GM23338 (cell line): ENCODE measurements around the gene ZNF142. TPM values are rescaled to one million over a fixed set of nuclear protein-coding genes. Genes with fewer than 3 reads are reported as not detected.
A peak's percentile ranks its signal among the peaks of the same experiment; 100 is the strongest.

Experiments used
- ATAC-seq: fragments of 200-7000 bp; cut with Tn5 transposase; 3 replicates; pipeline ENCODE4 v1.9.1; 2020
- DNase-seq: peaks from one replicate; pipeline ENCODE4 v3.0.0-alpha.2; 2015; ENCODE audit warnings: low spot score
- H2AFZ ChIP-seq: fragments of 200-600 bp; sonication (generic); 2 replicates; pipeline ENCODE4 v1.8.0; 2016; ENCODE audit warnings: antibody characterized with exemption, mild to moderate bottlenecking, moderate library complexity
- H3F3A ChIP-seq: fragments of 200-600 bp; sonication (generic); replicated peaks from 2 replicates; pipeline ENCODE4 v1.8.0; 2017; ENCODE audit warnings: antibody characterized with exemption, mixed run types, low read depth
- H3K27ac ChIP-seq: fragments of 200-600 bp; sonication (generic); 2 replicates; pipeline ENCODE4 v1.6.1; 2016; ENCODE audit warnings: low read depth
- H3K27me3 ChIP-seq: fragments of 200-600 bp; sonication (generic); 2 replicates; pipeline ENCODE4 v1.8.0; 2016; ENCODE audit warnings: mild to moderate bottlenecking, mixed run types, moderate library complexity; ENCODE audit not compliant: insufficient read depth
- H3K36me3 ChIP-seq: fragments of 200-600 bp; sonication (generic); 2 replicates; pipeline ENCODE4 v1.8.0; 2016; ENCODE audit warnings: mild to moderate bottlenecking; ENCODE audit not compliant: insufficient read depth
- H3K4me1 ChIP-seq: fragments of 200-600 bp; sonication (generic); 2 replicates; pipeline ENCODE4 v1.8.0; 2016; ENCODE audit warnings: mild to moderate bottlenecking, moderate library complexity; ENCODE audit not compliant: insufficient read depth
- H3K4me2 ChIP-seq: fragments of 200-600 bp; sonication (generic); 2 replicates; pipeline ENCODE4 v1.7.1; 2017; ENCODE audit warnings: mixed run types
- H3K4me3 ChIP-seq: fragments of 200-600 bp; sonication (generic); 2 replicates; pipeline ENCODE4 v1.6.1; 2016; ENCODE audit warnings: mixed run types
- H3K79me2 ChIP-seq: fragments of 200-600 bp; sonication (generic); replicated peaks from 2 replicates; pipeline ENCODE4 v1.8.0; 2017; ENCODE audit warnings: mild to moderate bottlenecking; ENCODE audit not compliant: insufficient read depth
- H3K9me2 ChIP-seq: fragments of 200-600 bp; sonication (generic); 2 replicates; pipeline ENCODE4 v1.8.0; 2017; ENCODE audit not compliant: insufficient read depth
- H4K20me1 ChIP-seq: fragments of 200-600 bp; sonication (generic); replicated peaks from 2 replicates; pipeline ENCODE4 v1.8.0; 2017; ENCODE audit warnings: mild to moderate bottlenecking; ENCODE audit not compliant: insufficient read depth
- H3K27ac Mint-ChIP-seq: 2 replicates; pipeline ENCODE4 v1.8.0; 2020; ENCODE audit warnings: inconsistent platforms, mild to moderate bottlenecking, moderate library complexity, mixed read lengths
- H3K27me3 Mint-ChIP-seq: 3 replicates; pipeline ENCODE4 v1.8.0; 2022; ENCODE audit warnings: low read depth, mild to moderate bottlenecking, moderate library complexity, mixed read lengths, inconsistent platforms; ENCODE audit not compliant: insufficient read depth, poor library complexity
- H3K36me3 Mint-ChIP-seq: 3 replicates; pipeline ENCODE4 v1.8.0; 2021; ENCODE audit warnings: low read depth, mild to moderate bottlenecking, inconsistent platforms, moderate library complexity, mixed read lengths
- H3K4me1 Mint-ChIP-seq: 3 replicates; pipeline ENCODE4 v1.8.0; 2020; ENCODE audit warnings: mild to moderate bottlenecking, inconsistent platforms, mixed read lengths
- H3K4me3 Mint-ChIP-seq: 3 replicates; pipeline ENCODE4 v1.8.0; 2021; ENCODE audit warnings: moderate library complexity, mild to moderate bottlenecking, inconsistent platforms, mixed read lengths
- H3K9me3 Mint-ChIP-seq: 3 replicates; pipeline ENCODE4 v1.8.0; 2020; ENCODE audit warnings: moderate library complexity, mild to moderate bottlenecking, inconsistent platforms, mixed read lengths
- CREB1 ChIP-seq: fragments of 250-450 bp; sonication (Bioruptor Pico); IDR thresholded peaks from 2 replicates; pipeline ENCODE4 v1.5.0; 2020; ENCODE audit warnings: low read depth, mild to moderate bottlenecking, moderate library complexity
- CTCF ChIP-seq, 2 experiments: fragments of 200-600 bp in 1 of 2; sonication (generic) in 1 of 2; conservative IDR thresholded peaks; 2 replicates each; pipeline versions ENCODE4 v1.5.1 to v1.6.1; 2016 to 2017; ENCODE audit warnings: antibody characterized with exemption in 2 of 2, low read depth in 2 of 2, mild to moderate bottlenecking in 2 of 2, moderate library complexity in 1 of 2
- ETS1 ChIP-seq: IDR thresholded peaks from 2 replicates; pipeline ENCODE4 v1.6.1; 2016; ENCODE audit warnings: antibody characterized with exemption
- EZH2 ChIP-seq: fragments of 200-600 bp; sonication (generic); IDR thresholded peaks from one replicate; pipeline ENCODE4 v1.8.0; 2017; ENCODE audit warnings: antibody characterized with exemption, mild to moderate bottlenecking, low read depth; ENCODE audit not compliant: unreplicated experiment
- EZH2phosphoT487 ChIP-seq: fragments of 200-600 bp; sonication (generic); IDR thresholded peaks from one replicate; pipeline ENCODE4 v1.8.1; 2018; ENCODE audit warnings: antibody characterized with exemption; ENCODE audit not compliant: unreplicated experiment
- JUNB ChIP-seq: IDR thresholded peaks from one replicate; pipeline ENCODE4 v1.6.1; 2016; ENCODE audit warnings: antibody characterized with exemption; ENCODE audit not compliant: unreplicated experiment
- NANOG ChIP-seq: IDR thresholded peaks from 2 replicates; pipeline ENCODE4 v1.6.1; 2016; ENCODE audit warnings: antibody characterized with exemption, borderline replicate concordance
- POLR2AphosphoS5 ChIP-seq: IDR thresholded peaks from 2 replicates; pipeline ENCODE4 v1.6.1; 2016; ENCODE audit warnings: antibody characterized with exemption, low read depth
- REST ChIP-seq: IDR thresholded peaks from one replicate; pipeline ENCODE4 v1.6.1; 2018; ENCODE audit warnings: antibody characterized with exemption; ENCODE audit not compliant: unreplicated experiment
- STAT1 ChIP-seq: IDR thresholded peaks from one replicate; pipeline ENCODE4 v1.6.1; 2016; ENCODE audit warnings: antibody characterized with exemption; ENCODE audit not compliant: unreplicated experiment
- ZNF114 ChIP-seq: fragments of 250-450 bp; sonication (Bioruptor Pico); IDR thresholded peaks from 2 replicates; pipeline ENCODE4 v1.5.0; 2020; ENCODE audit warnings: mild to moderate bottlenecking, moderate library complexity
- ZNF331 ChIP-seq: fragments of 250-450 bp; sonication (Bioruptor Pico); IDR thresholded peaks from 2 replicates; pipeline ENCODE4 v1.5.0; 2020; ENCODE audit warnings: low read depth, mild to moderate bottlenecking, moderate library complexity
- ZNF462 ChIP-seq: fragments of 250-450 bp; sonication (Bioruptor Pico); IDR thresholded peaks from 2 replicates; pipeline ENCODE4 v1.5.0; 2020; ENCODE audit warnings: mild to moderate bottlenecking, moderate library complexity
- polyA plus RNA-seq: library from polyadenylated mRNA; unstranded; fragments of >200 nt; fragmentation: Nextera tagmentation; extraction: Ambion mirVana; gene quantifications from 2 replicates; pipeline ENCODE4 v1.2.1, GENCODE V29; 2016
- total RNA-seq: library from RNA; depleted of rRNA; stranded (reverse); fragments of >200 nt; shearing (Covaris generic); gene quantifications from 2 replicates; pipeline ENCODE4 v1.2.3, GENCODE V29; 2014

ZNF142 gene
- total and polyA plus RNA-seq, 2 experiments from 2014 or later = 14.9 to 32.8 TPM

- ATAC-seq (no peak), DNase-seq (no peak)
- H4K20me1 ChIP-seq = peaks cover 19% of the 10 kb centered on the region
- Mint-ChIP-seq H3K9me3 (no peaks in the 10 kb centered on the region), H3K36me3 (peaks cover 58% of the 10 kb centered on the region), H3K4me1 (peaks cover 8% of the 10 kb centered on the region), H3K27ac (peak overlapping the region; percentile 89; the same call in 1 of the 2 replicates), H3K4me3 (peak overlapping the region; percentile 95), H3K27me3 (no peaks in the 10 kb centered on the region)
- H3F3A ChIP-seq = 0 out of 2 replicates have a peak, but pooled peaks cover 12% of the 10 kb centered on the region
- H3K4me3 ChIP-seq = peak overlapping the region; percentile 97
- peaks cover 16% of the 10 kb centered on the region for H3K79me2 ChIP-seq
- no peak for TF ChIP-seq STAT1
- no peak for TF ChIP-seq ZNF462 (CRISPR knock-in tag)
- TF ChIP-seq ZNF331 (CRISPR knock-in tag) = no peak
- no peak for TF ChIP-seq EZH2phosphoT487
- no peak for TF ChIP-seq ETS1
- TF ChIP-seq JUNB = no peak
- no peak for TF ChIP-seq CREB1
- TF ChIP-seq CTCF (conservative IDR thresholded peaks at IDR 0.05; ENCODE audit: low read depth in 2 of 2) = no peak
- no peak for TF ChIP-seq EZH2
- TF ChIP-seq REST = no peak
- no peak for TF ChIP-seq NANOG
- TF ChIP-seq POLR2AphosphoS5 = no peak
- TF ChIP-seq ZNF114 (CRISPR knock-in tag) = no peak
- peaks cover 5% of the 10 kb centered on the region for H3K4me1 ChIP-seq
- H3K36me3 ChIP-seq = peaks cover 21% of the 10 kb centered on the region
- peak overlapping the region; percentile 95 for H3K4me2 ChIP-seq
- H3K27me3 ChIP-seq = no peaks in the 10 kb centered on the region
- H3K27ac ChIP-seq = no peak overlapping the region
- H3K9me2 ChIP-seq = no peaks in the 10 kb centered on the region
- H2AFZ ChIP-seq = peak overlapping the region; percentile 98
Measured at GRCh38 chr2:218659988-218660358, 550 bp upstream of the ZNF142 start.
